Measurements from ENCODE around the gene GSKIP.

GSKIP gene

DNA sequence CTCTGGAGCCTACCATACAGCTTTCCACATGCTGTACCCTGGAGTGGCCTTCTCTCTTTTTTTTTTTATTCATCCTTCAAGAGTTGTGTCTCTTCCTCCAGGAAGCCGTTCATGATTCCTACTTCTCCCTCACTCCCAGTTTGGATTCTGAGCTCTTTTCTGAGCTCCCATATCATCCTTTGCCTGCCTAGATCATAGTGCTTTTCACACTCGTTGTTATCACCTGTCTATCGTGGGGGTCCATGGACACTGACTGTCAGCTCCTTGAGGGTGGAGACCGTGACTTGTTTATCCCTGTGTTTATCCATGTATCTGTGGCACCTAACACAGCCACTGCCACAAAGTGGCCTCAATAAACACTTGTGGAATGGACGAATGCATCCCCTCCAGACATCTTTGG is 35.6 kb downstream of the GSKIP start:
- TF ChIP-seq ZNF571 (tag by site-specific recombination; IDR thresholded peaks at IDR 0.05) (no peak), ZNF529 (tag by site-specific recombination; IDR thresholded peaks at IDR 0.05; ENCODE audit: insufficient replicate concordance) (no peak), ZSCAN30 (tag by site-specific recombination; IDR thresholded peaks at IDR 0.05) (no peak), MEIS1 (CRISPR knock-in tag; IDR thresholded peaks at IDR 0.05; ENCODE audit: borderline replicate concordance) (no peak), KLF1 (tag by site-specific recombination; IDR thresholded peaks at IDR 0.05) (no peak), ZNF350 (tag by site-specific recombination; IDR thresholded peaks at IDR 0.05) (no peak)
- CTCF ChIA-PET, result no interaction called here
- POLR2A ChIA-PET, result no interaction called here
- Histone ChIP-seq H3K9me3 (ENCODE audit: control insufficient read depth, insufficient read depth, low read depth, low read length) (no peaks in the 10 kb centered on the region), H3K36me3 (ENCODE audit: control insufficient read depth in 2 of 2, insufficient read depth in 1 of 2, low read length in 2 of 2) (no peaks in the 10 kb centered on the region), H3K4me1 (ENCODE audit: control insufficient read depth, insufficient read depth, low read length) (no peaks in the 10 kb centered on the region), H3K27ac (ENCODE audit: extremely low read depth, low read depth, low read length) (no peak overlapping the region), H3K4me3 (ENCODE audit: low read depth, low read length) (no peak overlapping the region)

DNA sequence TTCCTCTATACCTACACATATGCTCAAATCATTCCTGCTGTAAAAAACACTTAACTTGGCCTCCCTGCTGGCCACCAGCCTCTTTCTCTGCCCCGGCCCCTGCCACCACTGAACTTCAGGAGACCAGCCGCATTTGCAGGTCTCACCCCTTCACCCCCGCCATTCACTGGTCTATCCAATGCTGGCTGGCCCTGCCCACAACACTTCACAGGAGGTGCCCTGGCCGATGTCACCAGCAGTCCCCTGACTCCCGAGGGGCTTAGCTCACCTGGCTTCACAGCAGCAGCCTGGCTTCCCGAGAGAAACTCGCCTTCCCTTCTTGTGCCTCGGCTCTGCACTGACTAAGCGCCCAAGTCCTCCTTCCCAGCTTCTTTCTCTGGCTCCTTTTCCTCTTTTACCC is 36.1 kb downstream of the GSKIP start:
- no peak for TF ChIP-seq ZNF768 (tag by site-specific recombination; IDR thresholded peaks at IDR 0.05)
- TF ChIP-seq ZSCAN16 (tag by site-specific recombination; IDR thresholded peaks at IDR 0.05), result no peak
- TF ChIP-seq BCL11A (tag by site-specific recombination; IDR thresholded peaks at IDR 0.05; ENCODE audit: low read depth), result no peak
- TF ChIP-seq, protein P1, sequence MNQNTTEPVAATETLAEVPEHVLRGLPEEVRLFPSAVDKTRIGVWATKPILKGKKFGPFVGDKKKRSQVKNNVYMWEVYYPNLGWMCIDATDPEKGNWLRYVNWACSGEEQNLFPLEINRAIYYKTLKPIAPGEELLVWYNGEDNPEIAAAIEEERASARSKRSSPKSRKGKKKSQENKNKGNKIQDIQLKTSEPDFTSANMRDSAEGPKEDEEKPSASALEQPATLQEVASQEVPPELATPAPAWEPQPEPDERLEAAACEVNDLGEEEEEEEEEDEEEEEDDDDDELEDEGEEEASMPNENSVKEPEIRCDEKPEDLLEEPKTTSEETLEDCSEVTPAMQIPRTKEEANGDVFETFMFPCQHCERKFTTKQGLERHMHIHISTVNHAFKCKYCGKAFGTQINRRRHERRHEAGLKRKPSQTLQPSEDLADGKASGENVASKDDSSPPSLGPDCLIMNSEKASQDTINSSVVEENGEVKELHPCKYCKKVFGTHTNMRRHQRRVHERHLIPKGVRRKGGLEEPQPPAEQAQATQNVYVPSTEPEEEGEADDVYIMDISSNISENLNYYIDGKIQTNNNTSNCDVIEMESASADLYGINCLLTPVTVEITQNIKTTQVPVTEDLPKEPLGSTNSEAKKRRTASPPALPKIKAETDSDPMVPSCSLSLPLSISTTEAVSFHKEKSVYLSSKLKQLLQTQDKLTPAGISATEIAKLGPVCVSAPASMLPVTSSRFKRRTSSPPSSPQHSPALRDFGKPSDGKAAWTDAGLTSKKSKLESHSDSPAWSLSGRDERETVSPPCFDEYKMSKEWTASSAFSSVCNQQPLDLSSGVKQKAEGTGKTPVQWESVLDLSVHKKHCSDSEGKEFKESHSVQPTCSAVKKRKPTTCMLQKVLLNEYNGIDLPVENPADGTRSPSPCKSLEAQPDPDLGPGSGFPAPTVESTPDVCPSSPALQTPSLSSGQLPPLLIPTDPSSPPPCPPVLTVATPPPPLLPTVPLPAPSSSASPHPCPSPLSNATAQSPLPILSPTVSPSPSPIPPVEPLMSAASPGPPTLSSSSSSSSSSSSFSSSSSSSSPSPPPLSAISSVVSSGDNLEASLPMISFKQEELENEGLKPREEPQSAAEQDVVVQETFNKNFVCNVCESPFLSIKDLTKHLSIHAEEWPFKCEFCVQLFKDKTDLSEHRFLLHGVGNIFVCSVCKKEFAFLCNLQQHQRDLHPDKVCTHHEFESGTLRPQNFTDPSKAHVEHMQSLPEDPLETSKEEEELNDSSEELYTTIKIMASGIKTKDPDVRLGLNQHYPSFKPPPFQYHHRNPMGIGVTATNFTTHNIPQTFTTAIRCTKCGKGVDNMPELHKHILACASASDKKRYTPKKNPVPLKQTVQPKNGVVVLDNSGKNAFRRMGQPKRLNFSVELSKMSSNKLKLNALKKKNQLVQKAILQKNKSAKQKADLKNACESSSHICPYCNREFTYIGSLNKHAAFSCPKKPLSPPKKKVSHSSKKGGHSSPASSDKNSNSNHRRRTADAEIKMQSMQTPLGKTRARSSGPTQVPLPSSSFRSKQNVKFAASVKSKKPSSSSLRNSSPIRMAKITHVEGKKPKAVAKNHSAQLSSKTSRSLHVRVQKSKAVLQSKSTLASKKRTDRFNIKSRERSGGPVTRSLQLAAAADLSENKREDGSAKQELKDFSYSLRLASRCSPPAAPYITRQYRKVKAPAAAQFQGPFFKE (tag by site-specific recombination; IDR thresholded peaks at IDR 0.05; ENCODE audit: borderline replicate concordance), result no peak
- TF ChIP-seq ZNF121 (tag by site-specific recombination; IDR thresholded peaks at IDR 0.05), result no peak
- no peak for TF ChIP-seq EGR2 (tag by site-specific recombination; IDR thresholded peaks at IDR 0.05; ENCODE audit: low read depth)
- TF ChIP-seq, protein P2, sequence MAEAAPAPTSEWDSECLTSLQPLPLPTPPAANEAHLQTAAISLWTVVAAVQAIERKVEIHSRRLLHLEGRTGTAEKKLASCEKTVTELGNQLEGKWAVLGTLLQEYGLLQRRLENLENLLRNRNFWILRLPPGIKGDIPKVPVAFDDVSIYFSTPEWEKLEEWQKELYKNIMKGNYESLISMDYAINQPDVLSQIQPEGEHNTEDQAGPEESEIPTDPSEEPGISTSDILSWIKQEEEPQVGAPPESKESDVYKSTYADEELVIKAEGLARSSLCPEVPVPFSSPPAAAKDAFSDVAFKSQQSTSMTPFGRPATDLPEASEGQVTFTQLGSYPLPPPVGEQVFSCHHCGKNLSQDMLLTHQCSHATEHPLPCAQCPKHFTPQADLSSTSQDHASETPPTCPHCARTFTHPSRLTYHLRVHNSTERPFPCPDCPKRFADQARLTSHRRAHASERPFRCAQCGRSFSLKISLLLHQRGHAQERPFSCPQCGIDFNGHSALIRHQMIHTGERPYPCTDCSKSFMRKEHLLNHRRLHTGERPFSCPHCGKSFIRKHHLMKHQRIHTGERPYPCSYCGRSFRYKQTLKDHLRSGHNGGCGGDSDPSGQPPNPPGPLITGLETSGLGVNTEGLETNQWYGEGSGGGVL (tag by site-specific recombination; IDR thresholded peaks at IDR 0.05), result no peak
- TF ChIP-seq ZNF558 (tag by site-specific recombination; IDR thresholded peaks at IDR 0.05), result no peak
- TF ChIP-seq ZNF830 (tag by site-specific recombination; IDR thresholded peaks at IDR 0.05; ENCODE audit: low read depth), result no peak
- no peak for TF ChIP-seq ZNF514 (tag by site-specific recombination; IDR thresholded peaks at IDR 0.05)
- no peak for TF ChIP-seq ZNF175 (tag by site-specific recombination; IDR thresholded peaks at IDR 0.05)
- ChIA-PET POLR2A (interaction anchor here (0.7 kb wide), 1 partner anchor 8 kb away, joined by 3 read pairs; no protein-coding TSS in a partner anchor), CTCF (no interaction called here)

More for the DNA sequence above, 36.1 kb downstream of the GSKIP start:
- Histone ChIP-seq H3K4me3 (ENCODE audit: low read depth, low read length) (no peak overlapping the region), H3K4me1 (ENCODE audit: control insufficient read depth, insufficient read depth, low read length) (no peaks in the 10 kb centered on the region), H3K36me3 (ENCODE audit: control insufficient read depth in 2 of 2, insufficient read depth in 1 of 2, low read length in 2 of 2) (no peaks in the 10 kb centered on the region), H3K9me3 (ENCODE audit: control insufficient read depth, insufficient read depth, low read depth, low read length) (no peaks in the 10 kb centered on the region), H3K27ac (ENCODE audit: extremely low read depth, low read depth, low read length) (no peak overlapping the region)
